IPS-20b (cell line): ENCODE data around the gene BRD9.
A peak's percentile ranks its signal among the peaks of the same experiment; 100 is the strongest.

Source experiments
- H3K27ac ChIP-seq: one replicate; pipeline ENCODE4 v1.5.1; 2013; ENCODE audit warnings: low read length
- H3K27me3 ChIP-seq: 2 replicates; pipeline ENCODE4 v1.6.1; 2013; ENCODE audit warnings: mild to moderate bottlenecking, low read length, inconsistent platforms; ENCODE audit not compliant: insufficient read depth
- H3K36me3 ChIP-seq: 2 replicates; pipeline ENCODE4 v1.6.1; 2013; ENCODE audit warnings: low read depth, mild to moderate bottlenecking, inconsistent platforms, low read length, moderate library complexity; ENCODE audit not compliant: insufficient read depth
- H3K4me1 ChIP-seq: 2 replicates; pipeline ENCODE4 v1.6.1; 2013; ENCODE audit warnings: mild to moderate bottlenecking, control low read depth, inconsistent platforms, low read length, moderate library complexity; ENCODE audit not compliant: insufficient read depth
- H3K4me3 ChIP-seq: 2 replicates; pipeline ENCODE4 v1.5.1; 2013; ENCODE audit warnings: mild to moderate bottlenecking, low read length, inconsistent platforms
- H3K9ac ChIP-seq: 2 replicates; pipeline ENCODE4 v1.6.1; 2013; ENCODE audit warnings: low read depth, mild to moderate bottlenecking, inconsistent platforms, low read length, moderate library complexity
- H3K9me3 ChIP-seq: 2 replicates; pipeline ENCODE4 v1.6.1; 2013; ENCODE audit warnings: mild to moderate bottlenecking, low read depth, low read length, inconsistent platforms; ENCODE audit not compliant: insufficient read depth

The BRD9 gene

DNA sequence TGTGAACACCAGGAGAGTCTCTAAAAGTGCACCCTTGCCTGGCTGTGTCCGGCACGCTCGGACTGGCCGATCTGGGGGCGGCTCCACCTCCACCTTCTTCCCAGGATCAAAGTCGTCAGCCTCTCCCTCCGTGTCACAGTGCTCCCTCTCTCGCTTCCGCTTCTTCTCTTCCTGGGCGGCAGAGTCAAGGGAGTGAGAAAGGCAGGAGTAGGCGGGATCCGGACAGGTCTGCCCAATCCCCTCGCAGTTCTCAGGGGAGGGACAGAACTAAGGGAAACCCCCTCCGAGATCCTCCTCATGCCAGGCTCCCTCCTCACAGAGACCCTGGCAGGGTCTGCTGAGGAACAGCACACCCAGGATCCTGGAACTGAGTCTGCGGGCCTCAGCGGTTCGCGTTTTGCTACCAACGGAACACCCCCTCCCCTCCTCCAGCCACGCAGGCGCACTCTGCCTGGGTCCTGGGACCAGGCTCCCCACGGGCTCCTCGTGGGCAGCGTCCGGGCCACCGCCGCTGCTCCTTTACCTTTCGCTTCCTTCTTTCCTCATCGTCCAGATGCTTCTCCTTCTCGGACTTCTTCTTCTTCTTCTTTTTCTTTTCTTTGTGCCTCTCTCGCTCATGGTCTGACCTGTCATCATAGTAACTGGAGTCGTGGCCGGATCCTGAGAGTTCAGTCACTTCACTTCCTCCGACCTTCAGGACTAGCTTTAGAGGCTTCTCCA is 1.3 kb downstream of the BRD9 start:
- Histone ChIP-seq H3K9me3 (no peaks in the 10 kb centered on the region), H3K4me1 (peaks cover 4% of the 10 kb centered on the region; the same call in 1 of the 2 replicates), H3K9ac (peak overlapping the region; percentile 98), H3K27ac (no peak overlapping the region), H3K36me3 (peaks cover 71% of the 10 kb centered on the region), H3K27me3 (no peaks in the 10 kb centered on the region), H3K4me3 (peak overlapping the region; percentile 97)

DNA sequence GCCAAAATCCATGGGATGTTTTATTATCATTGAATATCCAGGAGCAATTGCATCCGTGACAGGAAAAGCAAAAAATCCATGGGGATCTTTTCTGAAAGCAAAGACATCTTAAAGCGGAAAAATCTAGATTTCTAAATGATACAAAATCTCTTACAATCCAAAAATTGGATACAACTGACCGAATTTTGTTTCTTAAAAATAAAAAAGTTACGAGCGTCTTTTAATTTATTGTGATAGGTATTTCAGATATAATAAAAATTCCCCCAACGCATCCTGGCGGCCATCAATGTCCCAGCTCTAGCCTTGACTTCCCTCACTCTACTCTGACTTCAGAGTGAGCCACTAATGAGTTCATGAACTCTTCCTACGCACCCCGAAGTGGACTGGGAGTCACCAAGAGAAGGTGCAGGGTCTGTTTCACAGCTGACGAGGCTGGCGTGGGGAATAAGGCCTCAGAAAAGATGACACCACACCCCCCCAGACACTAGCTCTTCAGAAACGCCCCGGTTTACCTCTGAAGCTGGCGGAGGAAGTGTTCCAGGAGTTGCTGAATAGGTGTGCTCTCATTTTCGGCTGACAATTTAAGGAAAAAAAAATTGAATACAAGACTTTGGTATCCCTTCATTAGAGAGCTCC is 3.4 kb downstream of the BRD9 start:
- Histone ChIP-seq H3K4me3 (no peak overlapping the region), H3K9ac (no peak overlapping the region), H3K9me3 (no peaks in the 10 kb centered on the region), H3K27me3 (no peaks in the 10 kb centered on the region), H3K27ac (no peak overlapping the region), H3K36me3 (peaks cover 71% of the 10 kb centered on the region), H3K4me1 (peaks cover 4% of the 10 kb centered on the region; the same call in 1 of the 2 replicates)

DNA sequence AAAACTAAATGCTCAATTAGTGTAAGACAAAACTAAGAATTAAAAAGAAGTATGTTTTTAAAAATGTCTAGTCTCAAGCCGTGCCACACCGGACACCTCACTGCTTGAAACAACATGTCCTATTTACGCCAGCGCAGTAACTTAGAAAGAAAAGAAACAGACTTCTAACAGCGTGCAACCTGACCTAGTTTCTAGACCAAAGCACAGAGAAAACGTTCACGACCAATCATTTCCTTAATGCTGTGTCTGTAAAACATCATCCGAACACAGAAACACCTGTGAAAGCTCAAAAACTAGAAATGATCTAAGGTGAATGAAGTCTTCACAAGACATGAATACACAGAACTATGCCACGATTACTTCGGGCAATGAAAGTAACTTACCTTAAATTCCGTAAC is 4.0 kb downstream of the BRD9 start:
- peaks cover 76% of the 10 kb centered on the region for H3K36me3 ChIP-seq
- no peaks in the 10 kb centered on the region for H3K9me3 ChIP-seq
- H3K9ac ChIP-seq = no peak overlapping the region
- peaks cover 1% of the 10 kb centered on the region; the same call in 1 of the 2 replicates for H3K4me1 ChIP-seq
- H3K27ac ChIP-seq = no peak overlapping the region
- H3K27me3 ChIP-seq = no peaks in the 10 kb centered on the region
- H3K4me3 ChIP-seq = no peak overlapping the region

DNA sequence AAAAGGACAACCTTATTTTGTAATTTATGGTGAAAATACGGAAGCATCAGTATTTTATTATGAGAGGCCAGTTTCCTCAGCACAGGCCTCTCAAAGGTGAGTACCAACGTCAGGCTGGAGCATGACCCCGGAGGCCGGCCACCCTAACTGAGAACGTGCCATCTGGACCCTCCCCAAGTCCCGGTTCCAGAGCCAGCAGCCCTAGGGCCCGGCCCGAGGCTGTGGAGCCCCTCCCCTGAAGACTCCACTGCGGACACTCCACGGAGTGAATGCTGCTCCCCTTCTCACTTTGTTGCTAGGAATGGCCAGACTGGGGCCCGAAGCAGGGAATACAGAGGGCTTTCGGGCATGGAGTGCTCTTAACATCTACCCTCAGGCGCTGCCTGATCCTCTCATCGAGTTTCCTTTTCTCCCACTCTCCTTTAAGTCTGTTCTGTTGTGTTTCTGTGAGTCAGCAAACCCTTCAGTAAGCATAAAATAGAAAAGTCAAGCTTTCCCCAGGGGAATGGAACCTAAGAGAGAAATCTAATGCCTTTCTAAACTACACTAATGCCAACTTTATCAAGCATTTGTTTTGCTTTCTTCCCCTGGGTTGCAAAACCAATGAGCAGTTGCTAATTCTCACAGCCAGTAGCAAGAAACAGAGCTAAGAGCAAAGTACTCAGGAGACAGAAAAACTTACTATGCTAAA is 4.5 kb downstream of the BRD9 start:
- peaks cover 81% of the 10 kb centered on the region for H3K36me3 ChIP-seq
- H3K9ac ChIP-seq = no peak overlapping the region
- no peaks in the 10 kb centered on the region for H3K9me3 ChIP-seq
- H3K4me1 ChIP-seq = no peaks in the 10 kb centered on the region
- no peak overlapping the region for H3K4me3 ChIP-seq
- no peak overlapping the region for H3K27ac ChIP-seq
- no peaks in the 10 kb centered on the region for H3K27me3 ChIP-seq

GRCh38 chr5:886716-887325 is 5.8 kb downstream of the BRD9 start:
- Histone ChIP-seq H3K27me3 (no peaks in the 10 kb centered on the region), H3K27ac (no peak overlapping the region), H3K36me3 (peaks cover 94% of the 10 kb centered on the region), H3K9me3 (no peaks in the 10 kb centered on the region), H3K4me3 (no peak overlapping the region), H3K9ac (no peak overlapping the region), H3K4me1 (no peaks in the 10 kb centered on the region)

DNA sequence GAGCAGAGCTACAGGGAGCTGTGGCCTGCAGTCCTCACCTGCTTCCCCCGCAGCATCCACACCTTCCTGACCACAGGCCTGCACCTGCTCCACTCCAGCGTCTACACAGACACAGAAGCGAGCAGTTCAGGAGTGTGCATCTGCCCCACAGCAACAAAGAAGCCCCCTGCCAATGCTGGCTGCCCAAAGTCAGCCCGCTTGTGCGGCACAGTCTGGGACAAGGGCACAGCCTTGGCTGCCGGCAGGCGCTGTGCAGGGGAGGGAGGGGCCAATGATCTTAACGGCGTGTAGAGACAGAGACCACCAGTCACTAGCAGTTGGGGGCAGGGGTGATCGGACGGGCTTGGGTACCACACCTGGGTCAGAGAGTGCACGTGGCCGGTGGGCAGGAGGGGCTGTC is 6.6 kb downstream of the BRD9 start:
- H3K4me1 ChIP-seq = no peaks in the 10 kb centered on the region
- no peaks in the 10 kb centered on the region for H3K27me3 ChIP-seq
- no peak overlapping the region for H3K9ac ChIP-seq
- peaks cover 100% of the 10 kb centered on the region for H3K36me3 ChIP-seq
- H3K27ac ChIP-seq = no peak overlapping the region
- no peak overlapping the region for H3K4me3 ChIP-seq
- no peaks in the 10 kb centered on the region for H3K9me3 ChIP-seq

DNA sequence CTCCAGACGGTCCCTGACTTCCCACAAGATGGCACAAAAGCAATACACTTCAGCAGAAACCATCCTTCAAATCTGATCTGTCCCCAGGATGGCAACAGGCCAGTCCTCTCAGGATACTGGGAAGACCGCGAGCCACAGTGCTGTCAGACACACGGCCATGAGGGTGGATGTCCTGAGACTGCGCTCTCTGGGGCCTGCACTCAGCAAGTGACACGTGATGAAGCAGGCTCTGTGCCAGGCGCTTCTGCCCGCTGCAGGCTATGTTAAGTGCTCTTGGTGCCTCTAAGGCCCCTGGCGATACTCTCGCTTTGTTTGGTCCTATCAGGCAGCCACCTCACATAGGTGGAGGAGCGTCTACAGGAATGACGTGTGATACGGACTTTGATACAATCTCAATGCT is 7.1 kb downstream of the BRD9 start:
- Histone ChIP-seq H3K27ac (no peak overlapping the region), H3K9ac (no peak overlapping the region), H3K4me1 (no peaks in the 10 kb centered on the region), H3K4me3 (no peak overlapping the region), H3K9me3 (no peaks in the 10 kb centered on the region), H3K27me3 (no peaks in the 10 kb centered on the region), H3K36me3 (peaks cover 100% of the 10 kb centered on the region)

GRCh38 chr5:885127-885442 is 7.5 kb downstream of the BRD9 start:
- no peaks in the 10 kb centered on the region for H3K9me3 ChIP-seq
- H3K4me3 ChIP-seq = no peak overlapping the region
- H3K4me1 ChIP-seq = no peaks in the 10 kb centered on the region
- H3K36me3 ChIP-seq = peaks cover 96% of the 10 kb centered on the region
- H3K27ac ChIP-seq = no peak overlapping the region
- no peaks in the 10 kb centered on the region for H3K27me3 ChIP-seq
- H3K9ac ChIP-seq = no peak overlapping the region

DNA sequence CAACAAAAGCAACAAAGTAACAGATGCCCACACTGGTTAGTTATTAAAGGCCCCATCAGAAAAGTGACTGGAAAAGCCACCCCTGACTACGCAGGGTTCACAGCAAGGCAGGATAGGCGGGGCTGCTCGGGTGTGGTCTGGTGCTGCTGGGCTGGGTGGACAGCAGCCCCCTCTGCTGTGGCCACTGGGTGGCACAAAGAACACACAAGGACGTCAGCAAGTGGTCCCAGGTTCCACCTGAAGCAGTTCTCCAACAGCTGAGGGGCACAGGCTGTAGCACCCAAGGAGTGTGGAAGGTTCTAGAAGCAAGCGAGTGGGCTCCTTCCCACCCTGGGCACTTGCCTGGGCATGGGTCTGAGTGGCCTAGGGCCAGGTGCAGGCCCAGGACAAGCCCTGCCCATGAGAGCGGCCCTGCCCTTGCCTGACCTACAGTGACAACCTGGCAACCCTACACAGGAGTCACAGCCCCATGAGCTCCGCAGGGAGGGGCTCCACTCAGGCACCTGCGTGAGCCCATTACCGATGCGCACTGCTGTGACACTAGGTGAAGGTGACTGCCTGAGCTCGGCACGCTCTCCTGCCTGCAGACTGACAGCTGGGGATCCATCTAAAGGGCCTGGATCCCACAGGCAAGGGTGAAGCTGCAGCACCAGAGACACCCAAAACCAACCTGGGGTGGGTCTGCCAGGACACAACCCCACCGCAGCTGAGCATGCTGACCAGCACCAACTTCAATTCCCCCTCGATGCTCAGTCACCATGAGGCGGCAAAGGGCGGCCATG is 8.1 kb downstream of the BRD9 start:
- H3K27me3 ChIP-seq = no peaks in the 10 kb centered on the region
- no peaks in the 10 kb centered on the region for H3K9me3 ChIP-seq
- no peak overlapping the region for H3K27ac ChIP-seq
- peaks cover 91% of the 10 kb centered on the region for H3K36me3 ChIP-seq
- no peak overlapping the region for H3K9ac ChIP-seq
- H3K4me1 ChIP-seq = no peaks in the 10 kb centered on the region
- no peak overlapping the region for H3K4me3 ChIP-seq

- H3K36me3 ChIP-seq = peaks cover 82% of the 10 kb centered on the region
- no peaks in the 10 kb centered on the region for H3K4me1 ChIP-seq
- no peaks in the 10 kb centered on the region for H3K27me3 ChIP-seq
- no peak overlapping the region for H3K9ac ChIP-seq
- H3K4me3 ChIP-seq = no peak overlapping the region
- no peak overlapping the region for H3K27ac ChIP-seq
- no peaks in the 10 kb centered on the region for H3K9me3 ChIP-seq
These were observed 9.0 kb downstream of the BRD9 start for GRCh38 chr5:883475-884181.
